ENCODE data around the gene MBOAT1. TPM values are rescaled to one million over a fixed set of nuclear protein-coding genes. Genes with fewer than 3 reads are reported as not detected.

The MBOAT1 gene
- polyA plus RNA-seq, 1 donor from 2014 or later = not detected

DNA sequence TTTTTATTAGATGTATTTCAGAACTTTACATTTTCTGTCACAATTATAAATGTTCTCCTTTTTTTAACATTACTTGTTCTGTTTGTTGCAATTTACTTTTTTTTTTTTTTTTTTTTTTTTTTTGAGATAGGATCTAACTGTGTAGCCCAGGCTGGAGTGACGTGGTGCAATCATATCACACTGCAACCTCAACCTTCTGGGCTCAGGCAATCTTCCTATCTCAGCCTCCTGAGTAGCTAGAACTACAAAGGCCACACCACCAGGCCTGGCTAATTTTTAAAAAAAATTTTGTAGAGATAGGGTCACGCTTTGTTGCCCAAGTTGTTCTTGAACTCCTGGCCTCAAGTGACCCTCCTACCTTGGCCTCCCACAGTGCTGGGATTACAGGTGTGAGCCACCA lies 15.1 kb upstream of the MBOAT1 start:
- Histone ChIP-seq H3K27ac (ENCODE audit: low read length) (no peak overlapping the region), H3K36me3 (ENCODE audit: insufficient read depth, low read length) (no peaks in the 10 kb centered on the region), H3K4me3 (ENCODE audit: low read length) (no peak overlapping the region), H3K9ac (ENCODE audit: low read length) (no peak overlapping the region), H3K9me3 (ENCODE audit: low read length) (no peaks in the 10 kb centered on the region), H4K20me1 (ENCODE audit: insufficient read depth) (no peaks in the 10 kb centered on the region), H3F3A (ENCODE audit: insufficient read depth, low read length, poor library complexity, severe bottlenecking) (no peaks in the 10 kb centered on the region), H3K27me3 (ENCODE audit: insufficient read depth, low read depth, low read length) (no peaks in the 10 kb centered on the region), H2AFZ (ENCODE audit: low read depth, low read length) (no peak overlapping the region), H3K79me2 (replicated peaks; ENCODE audit: insufficient read depth, low read length) (no peaks in the 10 kb centered on the region), H3K4me2 (ENCODE audit: low read length) (no peak overlapping the region), H3K9me2 (ENCODE audit: insufficient read depth, low read length) (no peaks in the 10 kb centered on the region)
- TF ChIP-seq SMC3 (conservative IDR thresholded peaks at IDR 0.05; ENCODE audit: poor library complexity) (no peak), MXI1 (conservative IDR thresholded peaks at IDR 0.05; ENCODE audit: poor library complexity, severe bottlenecking) (no peak), EZH2 (IDR thresholded peaks at IDR 0.05; ENCODE audit: borderline replicate concordance, insufficient read depth, low read length, poor library complexity, severe bottlenecking) (no peak), REST (IDR thresholded peaks at IDR 0.05; ENCODE audit: borderline replicate concordance) (no peak), TAF1 (IDR thresholded peaks at IDR 0.05; ENCODE audit: low read depth) (no peak), RAD21 (conservative IDR thresholded peaks at IDR 0.05) (no peak), POLR2AphosphoS5 (IDR thresholded peaks at IDR 0.05) (no peak), EP300 (conservative IDR thresholded peaks at IDR 0.05; ENCODE audit: poor library complexity, severe bottlenecking) (no peak)
- TF ChIP-seq, protein P1, sequence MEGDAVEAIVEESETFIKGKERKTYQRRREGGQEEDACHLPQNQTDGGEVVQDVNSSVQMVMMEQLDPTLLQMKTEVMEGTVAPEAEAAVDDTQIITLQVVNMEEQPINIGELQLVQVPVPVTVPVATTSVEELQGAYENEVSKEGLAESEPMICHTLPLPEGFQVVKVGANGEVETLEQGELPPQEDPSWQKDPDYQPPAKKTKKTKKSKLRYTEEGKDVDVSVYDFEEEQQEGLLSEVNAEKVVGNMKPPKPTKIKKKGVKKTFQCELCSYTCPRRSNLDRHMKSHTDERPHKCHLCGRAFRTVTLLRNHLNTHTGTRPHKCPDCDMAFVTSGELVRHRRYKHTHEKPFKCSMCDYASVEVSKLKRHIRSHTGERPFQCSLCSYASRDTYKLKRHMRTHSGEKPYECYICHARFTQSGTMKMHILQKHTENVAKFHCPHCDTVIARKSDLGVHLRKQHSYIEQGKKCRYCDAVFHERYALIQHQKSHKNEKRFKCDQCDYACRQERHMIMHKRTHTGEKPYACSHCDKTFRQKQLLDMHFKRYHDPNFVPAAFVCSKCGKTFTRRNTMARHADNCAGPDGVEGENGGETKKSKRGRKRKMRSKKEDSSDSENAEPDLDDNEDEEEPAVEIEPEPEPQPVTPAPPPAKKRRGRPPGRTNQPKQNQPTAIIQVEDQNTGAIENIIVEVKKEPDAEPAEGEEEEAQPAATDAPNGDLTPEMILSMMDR (IDR thresholded peaks at IDR 0.05; ENCODE audit: poor library complexity, severe bottlenecking) = no peak

DNA sequence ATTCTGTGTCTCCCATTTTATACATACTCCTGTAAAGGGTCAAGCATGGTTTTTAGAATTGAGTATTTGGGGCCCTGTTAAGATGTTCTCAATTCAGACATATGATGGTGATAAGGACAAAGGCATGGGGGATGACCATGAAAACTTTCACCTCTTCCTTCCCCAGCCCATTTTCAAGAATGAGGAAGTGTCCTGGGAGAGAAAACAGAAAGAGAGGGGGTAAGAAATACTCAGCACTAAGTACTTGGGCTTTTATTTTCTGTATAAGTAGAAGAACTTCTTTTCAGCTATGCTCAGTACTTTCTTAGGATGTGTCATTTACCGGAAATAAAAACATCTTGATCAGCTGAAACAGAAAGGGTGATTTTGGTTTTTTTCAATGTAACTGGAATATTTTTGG lies 10.9 kb upstream of the MBOAT1 start:
- no peak for TF ChIP-seq RAD21 (conservative IDR thresholded peaks at IDR 0.05)
- TF ChIP-seq EP300 (conservative IDR thresholded peaks at IDR 0.05; ENCODE audit: poor library complexity, severe bottlenecking) = no peak
- no peak for TF ChIP-seq POLR2AphosphoS5 (IDR thresholded peaks at IDR 0.05)
- TF ChIP-seq REST (IDR thresholded peaks at IDR 0.05; ENCODE audit: borderline replicate concordance) = no peak
- no peak for TF ChIP-seq SMC3 (conservative IDR thresholded peaks at IDR 0.05; ENCODE audit: poor library complexity)
- no peak for TF ChIP-seq MXI1 (conservative IDR thresholded peaks at IDR 0.05; ENCODE audit: poor library complexity, severe bottlenecking)
- Histone ChIP-seq H3K9me3 (ENCODE audit: low read length) (no peaks in the 10 kb centered on the region), H3K27me3 (ENCODE audit: insufficient read depth, low read depth, low read length) (no peaks in the 10 kb centered on the region), H4K20me1 (ENCODE audit: insufficient read depth) (no peaks in the 10 kb centered on the region), H3K4me3 (ENCODE audit: low read length) (no peak overlapping the region), H3F3A (ENCODE audit: insufficient read depth, low read length, poor library complexity, severe bottlenecking) (no peaks in the 10 kb centered on the region), H3K79me2 (replicated peaks; ENCODE audit: insufficient read depth, low read length) (no peaks in the 10 kb centered on the region), H3K27ac (ENCODE audit: low read length) (no peak overlapping the region), H3K9me2 (ENCODE audit: insufficient read depth, low read length) (no peaks in the 10 kb centered on the region), H3K4me2 (ENCODE audit: low read length) (no peak overlapping the region), H3K9ac (ENCODE audit: low read length) (no peak overlapping the region), H2AFZ (ENCODE audit: low read depth, low read length) (no peak overlapping the region), H3K36me3 (ENCODE audit: insufficient read depth, low read length) (no peaks in the 10 kb centered on the region)
